ENCODE results near the gene KCNQ1.

Gene KCNQ1

GRCh38 chr11:2820976-2821375 lies 376.2 kb downstream of the KCNQ1 start:
- no peak for DNase-seq

GRCh38 chr11:2821891-2822290 lies 377.1 kb downstream of the KCNQ1 start:
- no peak for DNase-seq

GRCh38 chr11:2824851-2825250 lies 380.0 kb downstream of the KCNQ1 start:
- DNase-seq: no peak

- DNase-seq: peak; percentile 20 to 33
These were observed 380.6 kb downstream of the KCNQ1 start for GRCh38 chr11:2825261-2825888.

GRCh38 chr11:2825889-2826678 lies 381.3 kb downstream of the KCNQ1 start:
- DNase-seq: peak; percentile 73 to 86

- peak; percentile 21 to 29 for DNase-seq
These were observed 381.9 kb downstream of the KCNQ1 start for GRCh38 chr11:2826679-2827056.

GRCh38 chr11:2827256-2827655 lies 382.4 kb downstream of the KCNQ1 start:
- DNase-seq: no peak

- DNase-seq: no peak
These were observed 383.0 kb downstream of the KCNQ1 start for GRCh38 chr11:2827792-2828191.

GRCh38 chr11:2828585-2829330 lies 383.9 kb downstream of the KCNQ1 start:
- no peak for DNase-seq

- no peak for DNase-seq
These were observed 385.4 kb downstream of the KCNQ1 start for GRCh38 chr11:2830030-2830812.

- DNase-seq: no peak
These were observed 386.1 kb downstream of the KCNQ1 start for GRCh38 chr11:2830886-2831285.

- no peak for DNase-seq
These were observed 387.1 kb downstream of the KCNQ1 start for GRCh38 chr11:2831781-2832532.

- DNase-seq: no peak
These were observed 387.8 kb downstream of the KCNQ1 start for GRCh38 chr11:2832533-2833020.

GRCh38 chr11:2833051-2833715 lies 388.4 kb downstream of the KCNQ1 start:
- DNase-seq: no peak

GRCh38 chr11:2833716-2834502 lies 389.1 kb downstream of the KCNQ1 start:
- no peak for DNase-seq

- no peak for DNase-seq
These were observed 389.9 kb downstream of the KCNQ1 start for GRCh38 chr11:2834503-2835273.

- no peak for DNase-seq
These were observed 390.5 kb downstream of the KCNQ1 start for GRCh38 chr11:2835296-2835695.

- DNase-seq: no peak
These were observed 390.9 kb downstream of the KCNQ1 start for GRCh38 chr11:2835751-2836150.

- no peak for DNase-seq
These were observed 391.7 kb downstream of the KCNQ1 start for GRCh38 chr11:2836315-2837095.

Data from inflammatory macrophage treated with lipopolysaccharide for 1 hour (primary cell).